T-helper 1 cell (primary cell): Measurements from ENCODE around the gene TPR.

Experiments
- DNase-seq, 5 donors: peaks; one replicate each; pipeline ENCODE4 v3.0.0-alpha.2; 2012 to 2020

Gene TPR

DNA sequence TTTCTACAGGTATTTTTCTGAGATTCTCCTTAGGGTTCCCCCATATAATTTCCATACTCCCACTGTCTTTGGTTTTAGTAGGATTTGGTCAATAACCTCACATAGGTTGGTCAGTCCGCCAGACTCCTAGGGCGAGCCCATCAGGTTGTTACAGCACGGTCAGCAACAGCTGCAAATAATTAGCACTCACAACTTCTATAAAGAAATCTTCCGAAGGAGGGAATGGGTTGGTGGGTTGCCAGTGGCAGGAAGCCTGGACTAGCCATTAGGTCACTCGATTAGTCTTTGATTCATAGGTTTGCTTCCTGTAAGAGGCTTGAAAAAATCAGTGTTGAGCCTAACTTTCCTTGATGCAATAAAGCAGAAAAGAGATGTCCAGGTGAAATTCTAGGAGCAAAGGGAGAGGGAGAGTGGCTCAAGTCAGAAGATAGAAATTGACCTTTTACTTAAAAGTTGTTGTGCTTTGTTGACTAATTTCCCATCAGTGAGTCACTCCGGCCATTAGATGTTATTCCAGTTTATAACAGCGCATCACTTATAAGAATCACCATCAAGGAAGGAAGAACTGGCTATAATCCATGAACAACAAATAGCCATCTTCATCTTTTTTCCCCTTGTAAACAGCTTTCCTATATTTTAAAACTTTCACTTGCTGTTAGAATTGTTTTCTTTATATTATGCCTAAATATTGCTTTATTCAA, 88.3 kb downstream of the TPR start:
- no peak for DNase-seq

DNA sequence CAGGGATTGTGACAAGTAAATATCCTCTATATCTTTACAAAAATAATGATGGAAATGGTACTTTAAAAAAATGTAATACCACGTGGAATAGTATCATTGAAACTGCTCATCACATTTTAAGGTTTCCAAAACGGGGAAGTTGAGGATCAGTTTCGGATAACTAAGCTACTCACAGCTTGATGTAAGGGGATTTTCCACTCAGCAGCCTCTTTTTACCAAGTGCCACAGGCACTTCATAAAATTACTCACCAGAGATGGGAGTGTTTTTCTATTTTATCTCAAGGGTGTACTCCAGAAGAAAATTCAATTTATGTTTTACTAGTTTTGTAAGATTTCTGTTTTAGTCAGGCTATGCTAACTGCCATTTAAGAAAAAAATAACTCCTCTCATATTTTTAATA, 91.7 kb downstream of the TPR start:
- peak in 1 of 5 donors; percentile 26 for DNase-seq

GRCh38 chr1:186282466-186282865, 92.6 kb downstream of the TPR start:
- DNase-seq, result peak in 1 of 5 donors; percentile 15

DNA sequence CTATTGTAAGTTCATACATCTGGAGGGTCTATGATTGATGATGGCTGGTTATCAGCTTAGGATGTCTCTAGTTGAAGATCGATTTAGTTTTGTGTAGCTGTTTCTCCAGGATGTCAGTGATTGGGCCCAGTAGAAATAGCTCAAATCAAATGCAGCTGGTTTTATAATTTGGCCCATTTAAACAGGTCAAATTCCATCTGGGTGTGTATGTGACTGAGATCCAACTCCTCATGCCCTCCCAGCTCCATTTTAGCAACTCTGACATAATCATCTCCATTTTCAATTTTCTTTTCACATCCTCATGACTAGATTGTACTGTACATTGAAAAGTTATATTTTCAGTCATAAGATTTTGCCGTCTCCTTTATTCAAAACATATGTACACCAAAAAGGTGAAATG, 99.2 kb downstream of the TPR start:
- no peak for DNase-seq

- DNase-seq, result peak in 1 of 5 donors; percentile 29
These were observed 102.6 kb downstream of the TPR start for GRCh38 chr1:186272486-186272885.

- no peak for DNase-seq
These were observed 104.0 kb downstream of the TPR start for GRCh38 chr1:186271032-186271431.
